Neural cell (in vitro differentiated cells): ENCODE data around the gene FMC1. TPM values are rescaled to one million over a fixed set of nuclear protein-coding genes. Genes with fewer than 3 reads are reported as not detected.
"Not testable (repeated sequence)": the region's sequence is repeated elsewhere in the genome, so short reads cannot be mapped to it uniquely, and the experiment has no call there.

Experiments
- H2AFZ ChIP-seq: fragments of 200-600, 300-800 bp; sonication (generic), shearing (Covaris generic); 2 replicates; pipeline ENCODE4 v1.6.0; 2014; ENCODE audit warnings: low read depth, mild to moderate bottlenecking, antibody characterized with exemption, low read length, moderate library complexity
- H3F3A ChIP-seq: fragments of 200-600 bp; shearing (Covaris generic); 2 replicates; pipeline ENCODE4 v1.6.1; 2016; ENCODE audit warnings: mild to moderate bottlenecking, moderate library complexity, mixed read lengths, antibody characterized with exemption, low read length; ENCODE audit not compliant: insufficient read depth, poor library complexity, severe bottlenecking
- H3K27ac ChIP-seq: fragments of 200-600, 300-800 bp; sonication (generic), shearing (Covaris generic); 2 replicates; pipeline ENCODE4 v1.5.1; 2014; ENCODE audit warnings: mild to moderate bottlenecking, low read length, moderate library complexity
- H3K27me3 ChIP-seq: fragments of 300-800, 200-600 bp; sonication (generic), shearing (Covaris generic); 2 replicates; pipeline ENCODE4 v1.6.0; 2014; ENCODE audit warnings: mild to moderate bottlenecking, low read depth, low read length, moderate library complexity; ENCODE audit not compliant: insufficient read depth
- H3K36me3 ChIP-seq: fragments of 300-800, 200-600 bp; sonication (generic), shearing (Covaris generic); 2 replicates; pipeline ENCODE4 v1.5.1; 2014; ENCODE audit warnings: mild to moderate bottlenecking, antibody characterized with exemption, low read length, moderate library complexity; ENCODE audit not compliant: insufficient read depth
- H3K4me2 ChIP-seq: fragments of 300-800, 200-600 bp; sonication (generic), shearing (Covaris generic); 2 replicates; pipeline ENCODE4 v1.6.0; 2014; ENCODE audit warnings: mild to moderate bottlenecking, low read length
- H3K4me3 ChIP-seq: fragments of 300-800, 200-600 bp; sonication (generic), shearing (Covaris generic); 2 replicates; pipeline ENCODE4 v1.5.1; 2014; ENCODE audit warnings: mild to moderate bottlenecking, low read length, moderate library complexity
- H3K79me2 ChIP-seq: fragments of 200-600 bp; shearing (Covaris generic); replicated peaks from 2 replicates; pipeline ENCODE4 v1.6.0; 2014; ENCODE audit warnings: mild to moderate bottlenecking, low read length, moderate library complexity; ENCODE audit not compliant: insufficient read depth
- H3K9ac ChIP-seq: fragments of 300-800, 200-600 bp; sonication (generic), shearing (Covaris generic); 2 replicates; pipeline ENCODE4 v1.6.1; 2016; ENCODE audit warnings: mild to moderate bottlenecking, low read length, mixed read lengths
- H3K9me2 ChIP-seq: fragments of 200-600 bp; shearing (Covaris generic); 2 replicates; pipeline ENCODE4 v1.6.1; 2016; ENCODE audit warnings: mild to moderate bottlenecking, low read length, mixed read lengths; ENCODE audit not compliant: insufficient read depth
- H3K9me3 ChIP-seq: fragments of 200-600, 300-800 bp; sonication (generic), shearing (Covaris generic); 2 replicates; pipeline ENCODE4 v1.6.1; 2016; ENCODE audit warnings: mild to moderate bottlenecking, mixed run types, low read length, moderate library complexity, mixed read lengths
- H4K20me1 ChIP-seq: fragments of 200-600 bp; shearing (Covaris generic); 2 replicates; pipeline ENCODE4 v1.6.1; 2016; ENCODE audit warnings: mild to moderate bottlenecking, mixed run types; ENCODE audit not compliant: insufficient read depth
- CTCF ChIP-seq: fragments of 450-650 bp; IDR thresholded peaks from 2 replicates; pipeline ENCODE4 v1.5.1; 2014; ENCODE audit warnings: antibody characterized with exemption, mild to moderate bottlenecking, moderate library complexity; ENCODE audit not compliant: poor library complexity, severe bottlenecking
- EP300 ChIP-seq: fragments of 450-650 bp; conservative IDR thresholded peaks from 2 replicates; pipeline ENCODE4 v1.6.1; 2014; ENCODE audit warnings: antibody characterized with exemption, mild to moderate bottlenecking, moderate library complexity; ENCODE audit not compliant: poor library complexity, severe bottlenecking
- EZH2 ChIP-seq: fragments of 200-600, 300-800 bp; shearing (Covaris generic), sonication (generic); IDR thresholded peaks from 2 replicates; pipeline ENCODE4 v1.6.1; 2014; ENCODE audit warnings: antibody characterized with exemption, low read length, borderline replicate concordance, mild to moderate bottlenecking; ENCODE audit not compliant: insufficient read depth, poor library complexity, severe bottlenecking
- MXI1 ChIP-seq: fragments of 450-650 bp; conservative IDR thresholded peaks from 2 replicates; pipeline ENCODE4 v1.6.1; 2014; ENCODE audit warnings: antibody characterized with exemption, mild to moderate bottlenecking; ENCODE audit not compliant: poor library complexity, severe bottlenecking
- POLR2AphosphoS5 ChIP-seq: IDR thresholded peaks from 2 replicates; pipeline ENCODE4 v1.6.1; 2012
- RAD21 ChIP-seq: fragments of 450-650 bp; conservative IDR thresholded peaks from 2 replicates; pipeline ENCODE4 v1.6.1; 2014; ENCODE audit warnings: antibody characterized with exemption, mild to moderate bottlenecking, moderate library complexity
- SMC3 ChIP-seq: fragments of 450-650 bp; conservative IDR thresholded peaks from 2 replicates; pipeline ENCODE4 v1.6.1; 2014; ENCODE audit warnings: antibody characterized with exemption, mild to moderate bottlenecking, moderate library complexity; ENCODE audit not compliant: poor library complexity
- TAF1 ChIP-seq: IDR thresholded peaks from 2 replicates; pipeline ENCODE4 v1.6.1; 2012; ENCODE audit warnings: low read depth
- polyA plus RNA-seq: library from polyadenylated mRNA; depleted of rRNA; stranded (reverse); fragments of >200 nt; gene quantifications from 2 replicates; pipeline ENCODE4 v1.2.3, GENCODE V29; 2014
- TF ChIP-seq, protein P1 (sequence below): IDR thresholded peaks from 2 replicates; pipeline ENCODE4 v1.6.1; 2012; ENCODE audit warnings: borderline replicate concordance

FMC1 gene
- polyA plus RNA-seq, 1 donor from 2014 or later: 54.8 TPM

DNA sequence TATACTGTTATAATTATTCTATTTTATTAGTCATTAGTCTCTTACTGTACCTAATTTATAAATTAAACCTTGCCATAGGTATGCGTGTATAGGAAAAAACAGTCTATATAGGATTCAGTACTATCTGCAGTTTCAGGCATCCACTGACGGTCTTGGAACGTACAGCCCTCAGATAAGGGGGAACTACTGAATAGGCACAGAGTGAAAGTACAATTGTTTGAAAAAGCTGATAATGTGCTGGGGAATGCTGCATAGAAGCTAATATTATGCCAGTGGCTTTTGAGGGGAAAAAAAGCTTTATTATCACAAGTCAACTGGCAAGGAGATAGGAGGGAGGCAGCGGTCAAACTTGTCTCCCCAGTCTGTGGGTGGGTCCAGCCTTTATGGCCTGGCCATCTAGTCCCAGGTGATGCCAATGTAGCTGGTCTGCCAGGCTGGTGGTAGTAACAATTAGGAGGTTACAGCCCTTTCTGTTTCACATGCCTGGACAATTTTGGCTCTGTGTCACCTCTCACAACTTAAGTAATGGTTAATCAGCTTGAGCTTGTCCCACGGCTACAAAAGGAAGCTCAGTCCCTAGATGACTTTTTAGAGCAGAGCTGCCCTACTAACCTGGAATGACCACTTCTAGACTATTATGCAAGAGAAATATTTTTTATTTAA lies 8.3 kb upstream of the FMC1 start:
- Histone ChIP-seq H2AFZ (no peak overlapping the region), H3K9me3 (no peaks in the 10 kb centered on the region), H3K79me2 (no peaks in the 10 kb centered on the region), H3K9ac (no peak overlapping the region), H4K20me1 (no peaks in the 10 kb centered on the region), H3K27ac (no peak overlapping the region), H3K9me2 (no peaks in the 10 kb centered on the region), H3K36me3 (no peaks in the 10 kb centered on the region), H3K4me2 (no peak overlapping the region), H3K27me3 (no peaks in the 10 kb centered on the region), H3F3A (no peaks in the 10 kb centered on the region), H3K4me3 (no peak overlapping the region)
- TF ChIP-seq CTCF: no peak
- TF ChIP-seq EZH2: no peak
- no peak for TF ChIP-seq POLR2AphosphoS5
- TF ChIP-seq RAD21: no peak
- TF ChIP-seq TAF1: no peak

GRCh38 chr7:139333443-139333842 lies 7.7 kb upstream of the FMC1 start:
- H3K4me2 ChIP-seq, H3K9ac ChIP-seq, H3K4me3 ChIP-seq, H3K79me2 ChIP-seq, H4K20me1 ChIP-seq, H2AFZ ChIP-seq, H3K9me2 ChIP-seq, H3K9me3 ChIP-seq, H3K36me3 ChIP-seq, H3K27ac ChIP-seq, H3K27me3 ChIP-seq, H3F3A ChIP-seq: not testable (repeated sequence)

- Histone ChIP-seq H3K36me3 (no peaks in the 10 kb centered on the region), H4K20me1 (no peaks in the 10 kb centered on the region), H3K9me3 (no peaks in the 10 kb centered on the region), H3K9ac (no peak overlapping the region), H3F3A (peaks cover 4% of the 10 kb centered on the region), H3K27ac (no peak overlapping the region), H3K4me3 (no peak overlapping the region), H2AFZ (no peak overlapping the region), H3K79me2 (no peaks in the 10 kb centered on the region), H3K4me2 (no peak overlapping the region), H3K27me3 (no peaks in the 10 kb centered on the region), H3K9me2 (no peaks in the 10 kb centered on the region)
- TF ChIP-seq TAF1: no peak
- TF ChIP-seq EZH2: no peak
- TF ChIP-seq MXI1: no peak
- no peak for TF ChIP-seq SMC3
- TF ChIP-seq, protein P1, sequence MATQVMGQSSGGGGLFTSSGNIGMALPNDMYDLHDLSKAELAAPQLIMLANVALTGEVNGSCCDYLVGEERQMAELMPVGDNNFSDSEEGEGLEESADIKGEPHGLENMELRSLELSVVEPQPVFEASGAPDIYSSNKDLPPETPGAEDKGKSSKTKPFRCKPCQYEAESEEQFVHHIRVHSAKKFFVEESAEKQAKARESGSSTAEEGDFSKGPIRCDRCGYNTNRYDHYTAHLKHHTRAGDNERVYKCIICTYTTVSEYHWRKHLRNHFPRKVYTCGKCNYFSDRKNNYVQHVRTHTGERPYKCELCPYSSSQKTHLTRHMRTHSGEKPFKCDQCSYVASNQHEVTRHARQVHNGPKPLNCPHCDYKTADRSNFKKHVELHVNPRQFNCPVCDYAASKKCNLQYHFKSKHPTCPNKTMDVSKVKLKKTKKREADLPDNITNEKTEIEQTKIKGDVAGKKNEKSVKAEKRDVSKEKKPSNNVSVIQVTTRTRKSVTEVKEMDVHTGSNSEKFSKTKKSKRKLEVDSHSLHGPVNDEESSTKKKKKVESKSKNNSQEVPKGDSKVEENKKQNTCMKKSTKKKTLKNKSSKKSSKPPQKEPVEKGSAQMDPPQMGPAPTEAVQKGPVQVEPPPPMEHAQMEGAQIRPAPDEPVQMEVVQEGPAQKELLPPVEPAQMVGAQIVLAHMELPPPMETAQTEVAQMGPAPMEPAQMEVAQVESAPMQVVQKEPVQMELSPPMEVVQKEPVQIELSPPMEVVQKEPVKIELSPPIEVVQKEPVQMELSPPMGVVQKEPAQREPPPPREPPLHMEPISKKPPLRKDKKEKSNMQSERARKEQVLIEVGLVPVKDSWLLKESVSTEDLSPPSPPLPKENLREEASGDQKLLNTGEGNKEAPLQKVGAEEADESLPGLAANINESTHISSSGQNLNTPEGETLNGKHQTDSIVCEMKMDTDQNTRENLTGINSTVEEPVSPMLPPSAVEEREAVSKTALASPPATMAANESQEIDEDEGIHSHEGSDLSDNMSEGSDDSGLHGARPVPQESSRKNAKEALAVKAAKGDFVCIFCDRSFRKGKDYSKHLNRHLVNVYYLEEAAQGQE: no peak
- TF ChIP-seq CTCF: no peak
- TF ChIP-seq EP300: no peak
- TF ChIP-seq POLR2AphosphoS5: no peak
- TF ChIP-seq RAD21: no peak
Measured at GRCh38 chr7:139334399-139335150, 6.6 kb upstream of the FMC1 start.
